HG02763 (cell line): ENCODE data around the gene CCDC110.
"Not testable (repeated sequence)": the region's sequence is repeated elsewhere in the genome, so short reads cannot be mapped to it uniquely, and the experiment has no call there.

ENCODE experiments used
- ATAC-seq: cut with Tn5 transposase; IDR thresholded peaks from one replicate; pipeline ENCODE4 v1.9.1; 2021; ENCODE audit warnings: mild to moderate bottlenecking, moderate library complexity; ENCODE audit not compliant: unreplicated experiment

The CCDC110 gene

DNA sequence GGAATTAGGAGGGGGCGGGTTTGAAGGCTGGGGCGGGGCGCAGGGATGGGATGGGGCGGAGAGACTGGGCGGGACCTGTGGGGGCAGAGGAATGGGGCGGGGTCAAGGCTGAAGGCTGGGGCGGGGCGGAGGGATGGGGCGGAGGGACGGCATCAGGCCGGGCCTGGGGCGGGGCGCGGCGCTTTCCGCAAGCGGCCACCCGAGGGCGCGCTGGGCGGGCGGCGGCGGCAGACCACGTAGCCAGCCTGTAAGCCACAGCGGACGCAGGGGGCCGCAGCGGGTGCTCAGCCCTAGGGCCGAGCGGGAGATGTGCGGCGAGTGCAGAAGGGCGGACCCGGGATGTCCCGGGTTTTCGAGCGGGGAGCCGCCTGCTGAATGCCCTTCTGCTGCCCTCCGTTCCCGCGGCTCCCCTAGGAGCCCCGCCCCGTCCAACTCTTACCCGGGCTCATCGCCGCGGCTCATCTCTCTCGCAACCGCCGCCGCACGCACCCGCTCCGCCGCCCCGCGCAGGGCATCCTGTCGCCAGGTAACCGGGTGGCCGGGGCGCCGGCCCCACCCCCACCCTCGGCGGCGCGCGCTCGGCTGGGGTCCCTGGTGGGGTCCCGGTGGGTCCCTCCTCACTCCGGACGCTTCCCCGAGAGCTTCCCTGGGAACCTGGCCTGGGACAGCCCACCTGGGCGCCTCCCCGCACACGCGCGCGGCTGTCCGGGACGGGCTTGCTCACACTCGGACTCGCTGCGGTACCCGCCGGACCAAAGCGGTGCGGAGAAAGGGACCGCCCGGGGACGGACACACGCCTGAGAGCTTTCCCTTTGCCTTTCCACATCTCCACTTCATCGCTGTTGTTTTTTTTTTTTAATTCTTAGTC is at the start of gene CCDC110:
Gene CCDC110, minus strand, starts transcription at position 499 of the 868 bp plus-strand sequence. Its CDS starts 50 bp downstream, at position 449.
- ATAC-seq = peak; percentile 85

DNA sequence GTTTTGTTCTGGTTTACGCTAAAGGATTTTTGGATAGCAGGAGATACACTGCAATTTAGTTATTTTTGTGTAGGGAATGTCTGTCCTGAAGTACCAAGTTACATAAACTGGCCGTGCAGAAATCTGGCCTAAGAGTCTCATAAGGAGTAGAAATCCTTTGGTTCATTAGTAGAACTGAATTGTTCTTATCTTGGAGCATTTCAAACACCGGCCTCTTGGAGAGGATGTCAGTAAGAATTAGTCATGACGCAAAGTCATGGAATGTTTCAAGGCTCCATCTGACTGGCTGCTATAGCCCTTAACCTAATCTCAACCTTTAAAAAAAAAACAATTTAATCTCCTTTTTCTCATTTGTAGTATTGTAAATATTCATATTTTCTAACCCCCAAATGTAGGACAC is 48.6 kb upstream of the CCDC110 start:
- no peak for ATAC-seq

DNA sequence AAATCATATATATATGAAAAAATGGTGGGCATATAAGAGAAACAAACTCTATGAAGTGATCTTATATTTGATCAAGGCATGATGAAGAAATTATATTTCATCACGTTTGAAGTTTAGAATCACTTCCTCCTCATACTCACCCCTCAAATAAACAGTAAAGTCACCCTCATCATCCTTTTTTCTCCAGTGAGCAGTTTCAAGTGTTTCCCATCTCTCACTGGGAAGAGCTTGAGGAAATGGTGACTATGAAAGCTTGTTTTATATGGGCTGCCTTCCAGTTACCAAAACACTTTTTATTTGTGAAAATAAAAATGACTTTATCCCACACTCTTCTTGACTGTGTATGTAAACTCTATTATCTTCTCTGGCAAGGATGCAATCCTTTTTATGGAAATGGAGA is 47.0 kb upstream of the CCDC110 start:
- no peak for ATAC-seq

DNA sequence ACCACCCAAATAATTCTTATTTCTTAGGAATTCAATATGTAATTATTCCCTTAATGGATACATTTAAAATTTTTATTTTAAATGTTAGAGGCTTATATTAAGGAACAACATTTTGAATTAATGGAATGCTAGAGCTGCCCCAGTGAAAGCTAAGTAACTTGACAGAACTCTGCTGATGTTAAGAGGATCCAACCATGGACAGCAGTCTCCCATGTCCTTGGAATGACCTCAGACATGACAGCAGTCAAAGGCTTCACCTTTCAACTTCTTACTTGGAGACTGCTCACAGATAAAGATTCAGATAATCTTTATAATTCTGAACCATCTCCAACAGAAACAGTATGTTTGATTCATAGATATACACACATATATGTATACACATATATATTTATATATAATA is 46.5 kb upstream of the CCDC110 start:
- no peak for ATAC-seq

DNA sequence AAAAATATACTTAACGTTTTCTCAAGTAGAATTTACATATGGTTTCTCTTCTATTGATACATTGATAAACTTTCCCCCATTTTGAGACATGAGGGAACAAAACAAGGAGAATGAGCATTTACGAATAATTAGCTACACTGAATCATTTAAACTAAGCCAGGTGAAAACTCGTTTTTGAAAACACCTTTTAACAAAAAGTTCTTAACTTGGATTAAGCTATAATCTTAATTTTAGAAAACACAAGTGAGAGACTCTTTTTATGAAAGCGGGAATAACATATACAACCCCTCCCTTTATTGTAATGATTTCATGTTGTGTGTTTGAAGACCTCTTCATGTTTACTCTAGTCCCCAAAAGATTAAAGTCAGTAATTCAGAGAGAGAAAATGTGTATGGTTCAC is 43.7 kb upstream of the CCDC110 start:
- ATAC-seq = no peak

DNA sequence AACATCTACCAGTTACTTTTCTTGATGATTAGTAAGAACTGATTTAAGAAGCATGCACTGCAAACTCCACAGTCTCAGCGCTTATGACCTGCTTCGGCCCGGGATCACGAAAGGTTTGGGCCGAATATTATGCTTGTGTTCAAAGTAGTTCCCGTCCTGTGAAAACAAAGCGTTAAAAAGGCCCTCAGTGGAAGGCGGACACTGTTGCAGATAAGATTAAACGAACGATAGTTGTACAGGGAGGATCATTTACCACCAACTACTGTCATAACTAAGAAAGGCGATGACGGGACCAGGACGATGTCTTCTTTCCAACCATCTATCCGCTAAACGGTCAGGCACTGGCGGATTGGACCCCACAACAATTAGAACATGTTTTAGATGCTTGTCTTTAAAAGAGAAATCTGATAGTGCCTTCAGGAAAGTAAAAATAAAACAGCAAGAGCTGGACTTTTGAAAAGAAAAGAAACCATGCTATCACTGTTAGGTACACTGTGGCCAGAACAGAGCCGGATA is 42.7 kb upstream of the CCDC110 start:
- no peak for ATAC-seq

DNA sequence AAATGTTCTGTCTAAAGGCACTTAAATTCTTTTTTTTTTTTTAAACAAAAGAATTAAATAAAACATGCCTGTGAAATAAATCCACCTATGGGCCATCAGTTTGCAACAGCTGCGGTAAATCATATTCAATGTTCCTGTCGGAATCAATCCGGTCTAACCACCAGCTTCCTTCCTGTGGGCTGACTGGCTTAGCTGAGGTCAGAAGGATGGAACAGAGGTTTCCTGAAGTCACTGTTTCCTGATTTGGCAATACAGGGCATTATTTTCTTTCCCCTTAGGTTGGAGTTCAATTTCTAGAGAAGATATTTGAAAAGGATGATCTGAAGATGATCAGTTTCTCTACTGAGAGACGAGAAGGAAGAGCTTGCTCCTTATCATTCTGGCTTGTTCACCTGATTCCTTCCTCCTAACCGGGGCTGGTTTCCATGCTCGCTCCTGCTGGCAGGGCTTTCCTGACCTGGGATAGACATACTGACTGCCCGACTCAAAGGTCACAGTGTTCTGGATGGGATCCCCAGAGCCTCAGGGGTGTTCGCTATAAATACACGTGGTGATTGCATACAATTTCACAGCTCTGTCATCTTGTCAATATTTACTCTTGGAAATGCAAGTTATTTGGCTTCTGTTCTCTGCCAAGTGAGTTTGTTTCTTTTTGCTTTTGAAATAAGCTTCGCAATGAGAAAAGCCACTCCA is 42.1 kb upstream of the CCDC110 start:
- no peak for ATAC-seq

DNA sequence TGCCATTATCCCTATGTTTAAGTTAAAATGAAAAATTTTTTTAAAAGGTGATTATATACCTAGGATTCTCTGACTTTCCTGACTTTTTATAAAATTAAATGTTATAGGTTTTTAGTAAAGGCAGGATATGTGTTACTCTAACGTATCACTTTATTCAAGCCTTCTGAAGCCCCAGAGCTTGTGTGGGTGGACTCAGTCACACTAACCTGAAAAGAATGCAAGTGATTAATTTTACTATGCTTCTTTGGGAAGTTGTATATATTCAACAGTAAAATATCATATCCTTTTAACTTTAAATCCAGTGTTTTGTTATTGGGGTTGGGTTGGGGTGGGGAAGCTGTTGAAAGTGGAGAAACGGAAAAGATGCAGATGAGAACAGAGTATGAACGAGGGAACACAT is 41.0 kb upstream of the CCDC110 start:
- ATAC-seq = no peak

DNA sequence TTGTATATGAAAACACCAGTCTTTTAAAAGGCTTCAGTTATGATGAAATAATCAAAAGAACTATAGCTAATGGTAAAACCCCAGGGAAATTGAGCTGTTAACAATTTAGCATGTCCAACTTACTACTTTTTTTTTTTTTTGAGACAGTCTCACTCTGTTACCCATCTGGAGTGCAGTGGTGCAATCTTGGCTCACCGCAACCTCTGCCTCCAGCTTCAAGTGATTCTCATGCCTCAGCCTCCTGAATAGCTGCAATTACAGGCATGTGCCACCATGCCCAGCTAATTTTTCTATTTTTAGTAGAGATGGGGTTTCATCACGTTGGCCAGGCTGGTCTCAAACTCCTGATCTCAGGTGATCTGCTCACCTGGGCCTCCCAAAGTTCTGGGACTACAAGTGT is 39.7 kb upstream of the CCDC110 start:
- not testable (repeated sequence) for ATAC-seq

DNA sequence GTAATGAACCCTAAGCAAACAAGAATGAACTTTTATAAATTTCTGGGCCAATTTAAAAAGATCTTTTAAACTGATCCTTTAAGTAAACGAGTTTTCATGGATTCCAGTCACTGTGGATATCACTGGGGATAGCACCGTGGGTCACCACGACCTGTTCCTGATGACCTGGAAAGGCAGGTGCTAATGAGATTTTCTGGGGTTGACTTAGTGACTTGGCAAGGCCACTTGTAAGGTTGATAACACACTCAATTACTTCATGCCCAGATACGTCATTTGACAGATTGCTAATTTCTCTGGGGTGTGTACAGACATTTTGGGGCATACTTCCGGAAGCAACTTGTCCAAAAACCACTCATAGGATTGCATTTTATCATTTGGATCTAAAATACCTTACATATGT is 39.3 kb upstream of the CCDC110 start:
- no peak for ATAC-seq

DNA sequence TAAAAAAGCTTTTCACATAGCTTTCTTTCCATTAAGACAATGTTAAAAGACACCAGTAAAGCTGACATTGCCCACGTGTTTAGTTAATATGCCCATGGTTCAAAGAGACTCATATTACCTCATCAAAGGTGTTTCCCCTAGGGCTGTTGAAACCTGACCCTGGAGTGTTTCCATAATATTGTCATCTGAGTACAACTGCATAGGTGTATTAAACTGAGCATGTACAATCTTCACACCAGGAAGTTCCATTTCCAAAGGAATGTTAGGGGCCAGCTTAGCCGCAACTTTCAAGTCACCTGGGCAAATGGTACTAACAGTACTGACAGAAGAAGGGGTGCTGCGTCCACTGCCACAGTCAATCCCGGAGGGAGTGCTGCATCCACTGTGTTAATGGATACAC is 36.6 kb upstream of the CCDC110 start:
- ATAC-seq = no peak

DNA sequence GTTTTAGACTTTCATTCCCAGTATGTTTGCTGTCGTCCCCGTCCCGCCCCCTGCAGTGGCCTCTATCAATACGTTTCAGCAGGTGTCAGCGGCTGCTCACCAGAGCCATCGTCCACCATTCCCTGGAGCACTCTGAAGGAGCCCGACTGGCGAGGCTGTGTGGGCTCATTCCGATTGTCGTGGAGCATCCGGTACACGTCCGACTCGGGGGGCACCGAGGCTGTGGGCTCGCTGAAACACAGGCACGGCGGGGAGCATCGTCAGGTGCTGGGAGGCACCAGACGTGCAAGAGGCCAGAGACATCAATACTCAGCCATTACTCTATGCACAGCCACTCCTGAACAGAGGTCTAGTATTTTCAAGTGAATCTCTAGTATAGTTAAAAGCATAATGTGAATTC is 34.9 kb upstream of the CCDC110 start:
- no peak for ATAC-seq

DNA sequence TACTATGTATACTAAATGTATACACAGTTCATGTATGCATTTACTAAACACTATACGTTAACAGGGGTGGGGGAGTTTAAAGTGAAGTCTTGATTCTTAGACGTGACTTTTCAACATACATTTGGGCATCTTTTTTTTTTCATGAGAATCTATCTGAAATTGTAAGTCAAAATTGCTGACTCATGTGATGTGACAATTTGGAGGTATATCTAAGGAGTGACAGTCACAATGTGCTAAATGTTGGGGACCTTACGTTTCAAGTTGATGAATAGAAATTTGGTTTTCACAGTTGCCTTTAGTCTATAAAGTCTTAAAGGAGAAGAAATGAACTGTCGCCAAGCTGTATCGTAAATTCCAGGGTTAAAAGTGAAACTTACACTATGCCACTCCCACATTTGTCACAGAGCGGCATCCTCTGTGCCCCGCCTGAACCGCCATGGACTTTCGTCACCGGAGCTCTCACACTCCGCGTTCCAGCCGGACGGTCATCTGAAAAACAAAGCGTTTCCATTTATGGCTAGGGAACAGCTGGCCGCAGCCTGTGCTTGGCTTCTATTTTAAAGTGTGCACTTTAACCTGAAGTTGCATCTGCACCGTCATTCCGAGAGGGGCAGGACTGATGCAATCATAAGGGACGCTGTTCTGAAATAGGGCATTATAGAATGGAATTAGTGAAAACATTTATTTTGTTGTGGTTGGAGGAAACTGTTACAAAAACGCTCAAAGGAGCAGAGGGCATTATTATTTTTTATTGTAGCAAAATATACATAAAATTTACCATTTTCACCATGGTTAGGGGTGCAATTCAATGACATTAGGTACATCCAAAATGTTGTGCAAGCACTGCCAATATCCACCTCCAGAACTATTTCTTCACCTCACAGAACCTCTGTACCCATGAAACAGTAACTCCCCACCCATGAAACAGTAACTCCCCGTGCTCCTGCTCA is 32.8 kb upstream of the CCDC110 start:
- ATAC-seq = no peak

DNA sequence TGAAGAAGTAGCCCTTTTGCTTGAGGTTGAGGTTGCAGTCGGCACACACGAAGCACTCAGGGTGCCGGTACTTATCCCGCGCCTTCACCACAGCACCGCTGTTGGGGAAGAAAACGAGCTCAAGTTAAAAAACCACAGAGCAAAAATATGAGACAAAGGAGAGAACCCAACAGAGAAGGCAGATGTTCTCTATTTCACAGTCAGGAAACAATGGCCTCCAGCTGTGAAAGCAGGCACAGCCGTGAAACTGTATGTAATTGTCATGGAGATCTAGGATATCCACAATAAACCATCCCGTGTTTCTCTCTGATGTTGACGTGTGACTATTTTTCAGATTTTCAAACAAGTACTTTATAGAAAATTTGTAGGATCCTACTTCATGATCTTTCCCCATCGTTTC is 30.9 kb upstream of the CCDC110 start:
- no peak for ATAC-seq

DNA sequence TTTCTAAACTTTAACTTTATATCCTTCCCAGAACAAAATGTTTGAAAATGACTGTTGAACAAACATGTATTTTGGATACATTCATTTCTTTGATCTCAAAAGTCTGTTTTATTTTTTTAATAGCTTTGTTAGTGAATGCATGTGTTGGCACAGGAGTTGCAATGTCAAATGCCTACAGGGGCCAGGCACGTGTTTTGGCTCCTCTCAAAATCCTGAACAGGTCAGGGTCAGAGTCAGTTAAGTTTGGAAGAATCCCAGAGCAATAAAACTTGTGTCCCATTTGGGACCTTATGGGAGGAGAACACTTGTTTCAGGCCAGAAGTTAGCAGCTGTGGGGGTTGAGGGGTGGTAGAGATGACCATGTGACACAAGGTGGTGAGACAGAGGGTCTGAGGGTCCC is 29.0 kb upstream of the CCDC110 start:
- no peak for ATAC-seq

DNA sequence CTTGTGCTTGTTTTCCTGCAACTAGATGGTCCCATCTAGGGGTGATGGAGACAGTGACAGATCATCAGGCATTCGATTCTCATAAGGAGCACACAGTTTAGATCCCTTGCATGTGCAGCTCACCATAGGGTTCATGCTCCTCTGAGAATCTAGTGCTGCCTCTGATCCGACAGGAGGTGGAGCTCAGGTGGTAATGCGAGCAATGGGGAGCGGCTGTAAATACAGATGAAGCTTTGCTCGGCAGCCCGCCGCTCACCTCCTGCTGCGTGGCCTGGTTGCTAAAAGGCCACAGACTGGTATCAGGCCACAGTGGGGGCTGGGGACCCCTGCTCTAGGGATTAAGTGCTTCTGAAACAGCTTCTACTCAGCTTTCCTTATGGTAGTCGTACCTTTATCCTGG is 28.5 kb upstream of the CCDC110 start:
- no peak for ATAC-seq

DNA sequence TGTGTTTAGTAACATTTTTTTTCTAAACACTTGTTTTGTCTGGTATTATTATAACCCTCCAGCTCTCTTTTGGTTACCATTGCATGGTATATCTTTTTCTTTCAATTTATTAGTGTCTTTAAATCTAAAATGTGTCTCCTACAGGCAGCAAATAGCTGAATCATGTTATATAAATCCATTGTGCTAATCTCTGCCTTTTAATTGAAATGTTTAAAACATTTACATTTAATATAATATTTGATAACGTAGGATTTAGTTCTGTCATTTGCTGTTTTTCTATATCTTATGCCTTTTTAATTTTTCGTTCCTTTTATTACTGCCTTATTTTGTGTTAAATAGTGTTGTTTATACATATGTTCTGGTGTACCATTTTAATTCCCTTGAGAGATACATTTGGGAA is 17.1 kb upstream of the CCDC110 start:
- ATAC-seq = no peak

DNA sequence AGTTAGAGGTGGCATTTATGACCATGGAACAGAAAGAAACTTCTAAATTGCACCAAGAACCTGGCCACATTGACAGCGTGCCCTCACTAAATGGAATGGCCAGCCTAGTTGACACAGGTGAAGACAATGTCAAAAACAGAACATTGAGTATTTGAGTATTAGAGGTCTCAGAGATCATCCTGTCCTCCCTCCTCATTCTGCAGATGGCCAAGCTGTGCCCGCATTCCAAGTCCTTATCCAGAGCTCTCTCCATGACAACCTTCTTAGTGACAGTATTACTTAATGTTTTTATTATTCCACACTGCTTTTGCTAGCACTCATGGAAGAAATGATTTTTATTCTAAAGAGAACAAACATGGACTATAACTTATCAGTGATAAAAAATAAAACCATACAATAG is 9.9 kb upstream of the CCDC110 start:
- ATAC-seq = no peak

DNA sequence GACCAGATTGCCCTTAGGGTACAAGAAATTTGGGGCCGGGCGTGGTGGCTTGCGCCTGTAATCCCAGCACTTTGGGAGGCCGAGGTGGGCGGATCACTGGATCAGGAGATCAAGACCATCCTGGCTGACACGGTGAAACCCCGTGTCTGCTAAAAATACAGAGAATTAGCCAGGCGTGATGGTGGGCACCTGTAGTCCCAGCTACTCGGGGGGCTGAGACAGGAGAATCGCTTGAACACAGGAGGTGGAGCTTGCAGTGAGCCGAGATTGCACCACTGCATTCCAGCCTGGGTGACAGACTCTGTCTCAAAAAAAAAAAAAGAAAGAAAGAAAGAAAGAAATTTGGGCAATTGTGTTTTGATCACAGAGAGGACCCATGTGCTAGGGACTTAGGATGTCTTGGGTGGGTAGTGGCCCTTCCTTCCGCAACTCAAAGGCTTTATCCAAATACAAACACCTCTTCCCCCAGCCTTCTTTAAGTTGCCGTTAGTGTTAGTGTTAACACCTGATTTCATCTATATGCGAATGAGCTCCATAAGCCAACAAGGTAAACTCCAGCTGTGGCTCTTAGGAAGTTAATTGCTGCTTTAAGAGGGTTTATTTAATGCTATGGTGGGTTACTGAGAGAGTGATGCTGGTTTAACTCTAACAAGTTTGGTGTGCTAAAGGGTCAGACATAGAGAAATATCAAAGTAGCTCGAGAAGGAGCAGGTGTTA is 8.6 kb upstream of the CCDC110 start:
- ATAC-seq = peak; percentile 30

DNA sequence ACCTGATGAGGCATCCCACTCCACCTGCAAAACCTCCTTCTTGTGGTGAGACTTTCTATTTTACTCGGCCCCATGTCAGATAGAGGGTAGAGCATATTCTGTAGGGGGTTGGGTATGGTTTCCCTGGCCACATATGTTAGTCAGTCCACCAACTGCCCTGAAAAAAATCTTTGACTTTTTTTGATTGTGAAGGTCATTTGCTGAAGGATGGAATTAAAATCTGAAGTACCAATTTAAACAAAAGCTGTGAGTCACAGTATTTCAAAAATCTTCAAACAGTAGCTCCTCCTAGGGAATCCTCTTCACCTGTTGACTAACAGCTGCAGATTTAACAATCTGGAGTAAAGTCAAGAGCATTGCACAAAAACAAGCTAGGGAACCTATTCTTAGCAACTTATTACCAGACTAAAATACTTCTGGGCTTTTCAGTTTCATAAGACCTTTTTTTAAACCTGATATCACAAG is 8.0 kb upstream of the CCDC110 start:
- peak; percentile 83 for ATAC-seq
